Stimulated activated CD4-positive, alpha-beta T cell treated with anti-CD3 and anti-CD28 coated beads, Interleukin-1b, Interleukin-23, amount 100 ng/mL, for 24 hours (primary cell): ENCODE data around the gene MCEE.
"Not testable (repeated sequence)": the region's sequence is repeated elsewhere in the genome, so short reads cannot be mapped to it uniquely, and the experiment has no call there.

ENCODE experiments used
- DNase-seq, 4 experiments: peaks; one replicate each; pipeline ENCODE4 v3.0.0-alpha.2; 2020; ENCODE audit warnings: low read depth in 4 of 4, low spot score in 1 of 4

Gene MCEE

GRCh38 chr2:71130152-71130904, at the start of gene MCEE, which contains the start of gene MPHOSPH10:
MCEE (minus strand) TSS chr2:71130229; CDS start chr2:71130219, 10 bp downstream.
MPHOSPH10 (plus strand) TSS chr2:71130634; CDS start chr2:71130666, 32 bp downstream.
- DNase-seq: peak; percentile 78 to 85 (median 82)

- not testable (repeated sequence) for DNase-seq
These were observed 48.8 kb upstream of the MCEE start for GRCh38 chr2:71178836-71179235.

DNA sequence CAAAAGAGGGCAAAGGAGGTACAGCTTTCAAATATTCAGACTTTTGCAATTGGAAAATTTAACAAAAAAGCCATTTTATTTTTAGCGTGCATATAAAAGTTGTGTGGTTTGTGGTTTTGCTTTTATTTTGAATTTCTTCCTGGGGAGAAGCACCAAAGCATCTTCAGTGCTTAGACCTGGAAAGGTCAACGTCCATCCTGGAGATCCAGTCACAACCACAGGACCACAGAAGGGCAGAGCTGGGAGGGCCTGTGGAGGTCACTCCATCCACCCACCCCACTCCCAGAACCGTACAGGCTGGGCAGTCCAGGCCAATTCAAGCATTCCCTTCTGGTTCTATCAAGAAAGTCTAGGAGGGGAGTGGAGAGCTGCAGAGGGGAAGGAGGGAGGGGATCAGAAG, 44.2 kb upstream of the MCEE start:
- DNase-seq: no peak

DNA sequence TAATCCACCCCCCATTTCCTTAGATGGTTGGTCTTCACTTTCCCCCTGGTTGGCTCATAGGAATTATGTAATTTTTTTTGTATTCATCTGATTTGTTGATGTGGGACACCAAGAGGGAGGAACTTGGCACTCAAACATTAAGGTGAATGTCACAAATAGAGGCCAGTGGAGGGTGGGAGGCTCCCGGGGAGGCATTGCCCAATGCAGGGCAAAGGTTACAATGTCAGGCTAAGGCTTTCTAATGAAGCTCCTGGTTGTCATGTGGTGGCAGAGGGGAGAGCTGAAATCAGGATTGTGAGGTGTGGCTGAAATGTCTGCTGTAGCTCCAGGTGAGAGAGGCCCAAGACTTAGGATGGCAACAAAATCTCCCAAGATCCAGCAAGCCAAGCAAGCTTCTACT, 43.1 kb upstream of the MCEE start:
- DNase-seq: no peak

DNA sequence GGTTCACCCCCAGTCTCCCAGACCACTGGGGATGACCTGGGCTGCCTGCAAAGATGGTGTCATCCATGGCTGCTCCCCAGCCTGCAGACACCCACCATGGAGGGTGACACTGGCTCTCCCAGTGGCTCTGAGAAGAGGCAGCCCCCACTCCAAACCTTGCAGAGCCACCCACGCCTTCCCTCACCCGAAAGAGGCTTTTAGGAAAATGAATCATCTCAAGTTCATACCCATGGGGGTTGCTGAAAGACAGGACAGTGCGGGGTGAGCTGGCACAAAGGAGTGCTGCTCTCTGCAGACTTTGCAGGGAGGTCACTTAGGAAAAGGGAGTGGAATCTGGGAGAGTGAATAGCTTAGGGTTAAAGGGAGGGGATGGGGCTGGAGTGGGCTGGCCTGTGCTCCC, 36.8 kb upstream of the MCEE start:
- DNase-seq: no peak

- peak; percentile 38 to 48 (median 44) for DNase-seq
These were observed 27.2 kb upstream of the MCEE start for GRCh38 chr2:71157124-71157793.

DNA sequence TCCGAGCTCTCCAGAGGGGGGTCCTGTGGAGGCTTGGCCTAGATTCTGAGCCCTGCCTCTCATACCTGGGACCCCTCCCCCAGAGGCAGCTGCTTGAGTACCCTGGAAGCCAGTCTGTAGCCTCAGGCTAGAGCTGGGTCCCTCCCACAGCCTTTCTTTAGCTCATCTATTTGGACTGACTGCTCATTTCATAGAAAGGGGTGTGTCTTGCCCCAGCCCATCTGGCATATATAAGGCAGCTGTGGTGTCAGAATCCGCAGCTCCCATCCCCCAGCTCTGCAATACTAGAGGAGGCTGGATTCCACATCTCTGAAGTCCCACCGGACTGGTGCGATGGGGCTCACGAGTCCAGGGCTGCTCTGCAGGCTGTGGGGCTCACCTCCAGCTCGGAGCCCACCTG, 26.5 kb upstream of the MCEE start:
- no peak for DNase-seq

DNA sequence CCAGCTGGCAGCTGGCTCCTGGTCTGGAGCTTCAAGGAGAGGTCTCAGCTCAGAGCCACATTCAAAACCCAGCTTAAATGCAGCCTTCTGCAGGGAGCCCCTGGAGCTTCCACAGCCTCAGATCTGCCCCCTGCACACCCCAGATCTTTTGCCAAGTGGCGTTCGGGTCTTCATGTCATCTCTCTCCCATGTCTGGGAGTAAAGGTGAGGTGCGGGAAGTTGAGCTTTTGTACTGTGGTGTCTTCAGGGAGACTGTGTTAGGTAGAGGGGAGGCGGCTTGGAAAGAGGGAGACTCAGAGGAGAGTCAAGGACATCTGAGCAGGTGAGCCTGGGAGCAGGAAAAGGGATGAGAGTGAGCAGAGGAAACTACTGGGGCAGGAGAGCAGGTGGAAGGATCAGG, 25.8 kb upstream of the MCEE start:
- no peak for DNase-seq

DNA sequence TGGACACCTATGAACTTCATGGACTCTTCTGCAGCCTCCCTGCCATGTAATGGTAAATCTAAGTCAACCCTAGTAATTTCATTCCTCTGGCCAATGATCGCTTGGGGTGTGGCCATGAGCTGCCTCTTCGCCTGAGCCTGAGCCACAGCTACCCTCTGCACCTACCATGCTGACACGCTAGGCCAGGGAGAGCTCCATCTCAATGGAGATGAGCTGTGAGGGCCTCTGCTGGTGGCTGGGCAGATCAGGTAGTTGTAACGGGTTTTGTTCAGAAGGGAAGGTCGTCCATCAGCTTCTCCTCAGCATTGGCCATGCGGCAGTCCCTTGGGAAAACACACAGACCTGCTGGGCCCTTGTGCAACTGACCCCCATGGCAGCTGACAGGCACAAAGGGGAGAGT, 24.8 kb upstream of the MCEE start:
- DNase-seq: peak in 1 of 4 experiments; percentile 9

GRCh38 chr2:71154279-71154678, 24.2 kb upstream of the MCEE start:
- DNase-seq: no peak

DNA sequence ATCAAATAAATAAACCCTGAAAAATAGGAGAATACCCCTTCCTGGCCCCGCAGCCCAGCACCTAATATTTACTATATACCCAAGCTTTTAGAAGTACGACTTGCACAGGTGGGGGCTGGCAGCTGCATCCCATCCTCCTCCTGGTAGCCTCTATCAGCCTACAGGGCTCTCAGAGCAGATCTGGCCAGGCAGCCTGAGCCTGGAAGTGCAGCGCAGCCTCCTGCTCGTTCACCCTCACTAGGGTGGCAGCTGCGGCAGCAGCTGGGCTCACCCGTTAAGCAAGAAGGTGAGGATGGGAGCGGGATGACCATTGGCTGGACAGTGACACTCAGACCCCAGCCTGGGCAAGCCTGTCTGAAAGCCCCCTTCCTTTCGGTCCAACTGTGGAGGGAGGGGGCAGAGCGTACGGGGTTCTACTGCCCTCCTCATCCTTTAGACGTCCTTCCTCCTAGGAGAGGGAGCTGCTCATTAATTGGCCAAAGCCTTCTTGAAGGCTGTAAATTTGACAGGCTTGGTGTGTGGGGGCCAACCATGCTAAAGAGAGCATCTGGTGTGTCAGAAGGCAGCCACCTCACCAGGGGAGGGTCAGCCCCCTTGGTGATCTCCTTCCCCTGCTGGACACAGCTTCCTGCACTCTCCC, 23.7 kb upstream of the MCEE start:
- no peak for DNase-seq

DNA sequence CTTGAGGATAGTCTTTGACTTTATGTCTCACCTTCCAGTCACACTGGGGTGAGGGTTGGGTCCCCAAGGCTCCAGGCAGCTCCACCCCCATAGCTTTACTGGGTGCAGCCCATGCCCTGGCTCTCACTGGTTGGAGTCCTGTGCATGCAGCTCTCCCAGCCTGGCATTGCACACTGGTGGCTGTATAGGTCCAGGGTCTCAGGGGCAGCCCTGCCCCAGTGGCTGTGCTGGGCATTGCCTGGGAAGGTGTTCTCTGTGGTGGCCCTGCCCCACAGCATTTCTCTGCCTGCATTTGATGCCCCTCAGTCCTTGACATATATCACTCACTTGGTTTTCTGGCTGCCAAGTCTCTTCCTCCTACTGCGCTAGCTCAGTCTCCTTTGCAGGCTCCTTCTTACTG, 21.6 kb upstream of the MCEE start:
- no peak for DNase-seq

GRCh38 chr2:71150082-71150816, 20.2 kb upstream of the MCEE start:
- no peak for DNase-seq

DNA sequence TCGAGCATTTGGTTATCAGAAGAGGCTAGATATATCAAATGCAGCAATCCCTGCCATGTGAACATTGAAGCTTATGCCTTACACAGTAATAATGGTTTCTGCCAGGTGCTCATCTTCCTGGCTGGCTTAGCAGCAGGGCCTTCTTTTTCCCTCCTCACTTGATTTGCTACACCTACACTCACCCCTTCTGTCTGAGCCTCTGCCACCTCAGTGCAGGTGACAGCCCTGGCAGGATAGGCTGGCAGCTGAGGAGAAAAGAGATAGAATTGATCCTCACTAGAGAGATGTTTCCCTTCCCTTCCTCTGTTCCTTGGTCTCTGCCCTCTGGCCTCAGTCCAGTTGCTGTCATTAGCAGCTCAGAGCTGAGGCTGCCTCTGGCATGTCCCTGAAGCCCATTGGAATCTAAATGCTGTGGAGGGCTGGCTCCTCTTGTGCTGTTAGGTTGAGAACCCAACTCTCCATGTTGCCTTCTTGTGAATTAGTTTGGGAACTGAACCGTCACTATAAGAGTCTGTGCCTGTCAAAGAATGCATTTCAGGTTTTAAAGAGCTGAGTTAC, 18.6 kb upstream of the MCEE start:
- DNase-seq: no peak

GRCh38 chr2:71143782-71144181, 13.8 kb upstream of the MCEE start:
- no peak for DNase-seq

DNA sequence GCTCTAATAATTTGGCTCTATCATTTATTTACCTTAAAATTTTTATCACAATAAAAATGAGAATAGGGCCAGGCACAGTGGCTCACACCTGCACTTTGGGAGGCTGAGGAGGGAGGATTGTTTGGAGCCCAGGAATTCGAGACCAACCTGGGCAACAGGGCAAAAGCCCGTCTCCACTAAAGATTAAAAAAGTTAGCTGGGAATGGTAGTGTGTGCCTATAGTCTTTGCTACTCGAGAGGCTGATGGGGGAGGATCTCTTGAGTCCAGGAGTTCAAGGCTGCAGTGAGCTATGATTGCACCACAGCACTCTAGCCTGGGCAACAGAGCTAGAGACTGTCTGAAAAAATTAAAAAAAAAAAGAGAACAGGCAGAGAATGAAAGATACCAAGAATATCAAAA, 6.1 kb upstream of the MCEE start:
- no peak for DNase-seq

DNA sequence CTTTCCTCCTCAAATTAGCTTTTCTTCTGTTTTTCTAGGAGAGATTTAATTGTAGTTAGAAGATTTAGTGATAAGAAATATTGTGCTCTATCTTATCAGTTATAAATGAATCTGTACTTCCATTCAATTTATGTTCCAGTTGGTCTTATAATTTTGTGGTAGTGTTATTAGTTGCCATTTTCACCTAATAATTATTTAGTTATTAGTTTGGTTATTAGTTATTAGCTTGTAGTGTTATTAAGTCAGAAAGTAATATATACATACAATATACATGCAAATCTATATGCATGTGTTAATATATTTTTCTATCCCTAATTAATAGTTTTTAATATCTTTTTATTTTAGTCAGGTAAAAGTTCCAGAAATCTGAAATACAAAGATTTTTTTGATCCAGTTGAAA, 3.6 kb upstream of the MCEE start:
- no peak for DNase-seq

DNA sequence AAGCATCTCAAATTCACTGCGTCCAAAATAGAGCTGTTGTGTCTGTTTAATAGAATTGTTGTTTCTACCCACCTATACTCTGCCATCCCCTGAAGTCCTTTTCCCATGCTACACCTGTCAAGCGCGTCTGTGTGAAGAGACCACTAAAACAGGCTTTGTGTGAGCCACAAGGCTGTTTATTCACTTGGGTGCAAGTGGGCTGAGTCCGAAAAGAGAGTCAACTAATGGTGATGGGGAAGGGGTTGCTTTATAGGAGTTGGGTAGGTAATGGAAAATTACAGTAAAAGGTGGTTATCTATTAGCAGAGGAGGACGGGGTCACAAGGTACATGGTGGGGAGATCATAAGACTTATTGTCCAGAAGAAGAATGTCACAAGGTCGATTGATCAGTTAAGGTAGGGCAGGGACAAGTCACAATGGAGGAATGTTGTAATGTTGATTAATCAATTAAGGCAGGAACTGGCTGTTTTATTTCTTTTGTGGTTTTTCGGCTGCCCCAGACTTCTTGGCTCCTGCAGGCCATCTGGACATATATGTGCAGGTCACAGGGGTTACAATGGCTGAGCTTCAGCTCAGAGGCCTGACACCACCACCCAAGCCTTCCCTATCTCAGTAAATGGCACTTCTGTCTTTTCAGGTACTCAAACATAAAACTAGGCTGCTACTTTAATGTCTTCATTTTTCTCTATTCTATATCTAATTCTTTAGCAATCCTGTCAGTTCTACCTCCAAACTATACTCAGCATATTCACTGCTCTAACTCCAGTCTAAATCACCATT, 1.5 kb upstream of the MCEE start:
- DNase-seq: not testable (repeated sequence)

DNA sequence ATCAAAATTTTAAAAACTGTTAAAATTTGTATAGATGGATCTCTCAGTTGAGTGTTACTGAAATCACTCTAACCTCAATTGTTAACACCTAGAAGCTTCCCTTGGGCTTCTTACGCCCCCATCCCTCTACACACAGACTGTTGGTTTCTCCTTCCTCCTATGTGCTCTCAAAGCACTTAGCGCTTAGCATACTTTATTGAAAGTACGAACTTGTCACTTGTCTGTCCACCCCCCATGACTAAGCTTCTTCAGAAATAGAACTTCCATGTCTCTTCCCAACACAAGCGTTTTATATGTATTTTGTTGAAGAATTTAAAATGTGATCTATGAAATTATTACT, 846 bp upstream of the MCEE start:
- DNase-seq: no peak

DNA sequence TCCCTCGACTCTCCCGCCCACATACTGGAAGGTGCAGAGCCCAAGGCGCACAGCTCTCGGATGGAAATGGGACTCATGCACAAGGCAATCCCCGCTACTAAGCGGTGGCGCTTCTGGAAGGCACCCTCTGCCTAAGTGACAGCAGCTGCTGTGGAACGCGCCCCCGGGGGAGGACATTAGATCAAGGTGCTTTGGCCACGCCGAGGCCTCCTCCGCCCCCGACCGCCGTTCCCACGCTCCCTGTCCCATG, 202 bp downstream of the MCEE start:
- DNase-seq: no peak
